Glomerular endothelial cell (primary cell): ENCODE results near the gene GALNT16. TPM values are rescaled to one million over a fixed set of nuclear protein-coding genes. Genes with fewer than 3 reads are reported as not detected.
"Not testable (repeated sequence)": the region's sequence is repeated elsewhere in the genome, so short reads cannot be mapped to it uniquely, and the experiment has no call there.

Experiments used
- DNase-seq: peaks from one replicate; pipeline ENCODE4 v3.0.0-alpha.2; 2011; ENCODE audit warnings: low read depth, low spot score; ENCODE audit errors: extremely low read depth
- total RNA-seq: library from RNA; depleted of rRNA; stranded (reverse); fragments of >200 nt; gene quantifications from 2 replicates; pipeline ENCODE4 v1.2.3, GENCODE V29; 2015

Gene GALNT16
- total RNA-seq, 1 donor from 2014 or later = 0.70 TPM

GRCh38 chr14:69259168-69259526 lies 811 bp upstream of the GALNT16 start:
- no peak for DNase-seq

- no peak for DNase-seq
Measured at GRCh38 chr14:69260190-69260860, 367 bp downstream of the GALNT16 start.

- no peak for DNase-seq
Measured at GRCh38 chr14:69260861-69261564, 1.1 kb downstream of the GALNT16 start.

- no peak for DNase-seq
Measured at GRCh38 chr14:69261761-69262331, 1.9 kb downstream of the GALNT16 start.

GRCh38 chr14:69262516-69262915 lies 2.6 kb downstream of the GALNT16 start:
- no peak for DNase-seq

- DNase-seq = no peak
Measured at GRCh38 chr14:69263364-69263763, 3.4 kb downstream of the GALNT16 start.

- no peak for DNase-seq
Measured at GRCh38 chr14:69263771-69264170, 3.8 kb downstream of the GALNT16 start.

- DNase-seq = no peak
Measured at GRCh38 chr14:69266572-69267345, 6.8 kb downstream of the GALNT16 start.

- no peak for DNase-seq
Measured at GRCh38 chr14:69267492-69267891, 7.5 kb downstream of the GALNT16 start.

GRCh38 chr14:69268223-69268622 lies 8.3 kb downstream of the GALNT16 start:
- DNase-seq = no peak

GRCh38 chr14:69268763-69269162 lies 8.8 kb downstream of the GALNT16 start:
- no peak for DNase-seq

- DNase-seq = no peak
Measured at GRCh38 chr14:69269381-69269780, 9.4 kb downstream of the GALNT16 start.

- no peak for DNase-seq
Measured at GRCh38 chr14:69270097-69270496, 10.1 kb downstream of the GALNT16 start.

- no peak for DNase-seq
Measured at GRCh38 chr14:69270795-69271708, 11.1 kb downstream of the GALNT16 start.

- no peak for DNase-seq
Measured at GRCh38 chr14:69274321-69274720, 14.4 kb downstream of the GALNT16 start.

GRCh38 chr14:69275331-69275730 lies 15.4 kb downstream of the GALNT16 start:
- no peak for DNase-seq

GRCh38 chr14:69277356-69277755 lies 17.4 kb downstream of the GALNT16 start:
- DNase-seq = not testable (repeated sequence)

- DNase-seq = no peak
Measured at GRCh38 chr14:69280746-69281291, 20.9 kb downstream of the GALNT16 start.

- DNase-seq = no peak
Measured at GRCh38 chr14:69281450-69282169, 21.7 kb downstream of the GALNT16 start.
